ENCODE measurements around the gene APP.
"Not testable (repeated sequence)": the region's sequence is repeated elsewhere in the genome, so short reads cannot be mapped to it uniquely, and the experiment has no call there.

APP gene

DNA sequence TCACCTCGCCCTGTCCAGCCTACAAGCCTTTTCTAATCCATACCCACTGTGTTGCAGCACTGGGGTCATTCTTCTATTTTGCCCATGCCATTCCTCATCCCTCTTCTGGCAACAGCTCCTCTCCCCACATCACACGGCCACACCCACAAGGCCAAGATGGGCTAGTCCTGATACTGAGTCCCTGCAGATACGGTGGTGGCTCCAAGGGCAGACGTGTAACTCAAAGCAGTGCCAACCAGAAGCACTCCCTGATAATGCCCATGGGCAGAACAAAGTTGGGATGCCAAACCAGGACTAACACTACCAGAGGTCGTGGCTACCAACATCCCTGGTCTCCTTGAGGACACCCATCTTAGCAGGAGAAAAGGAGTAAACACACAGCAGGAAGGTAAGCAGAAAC, 64.8 kb downstream of the APP start:
- in situ Hi-C loops (cut with HindIII; ENCODE audit: low sequenced_read_pairs): no loop called here

- in situ Hi-C loops (cut with HindIII; ENCODE audit: low sequenced_read_pairs): no loop called here
Observed at GRCh38 chr21:26100573-26100972, 70.0 kb downstream of the APP start.

DNA sequence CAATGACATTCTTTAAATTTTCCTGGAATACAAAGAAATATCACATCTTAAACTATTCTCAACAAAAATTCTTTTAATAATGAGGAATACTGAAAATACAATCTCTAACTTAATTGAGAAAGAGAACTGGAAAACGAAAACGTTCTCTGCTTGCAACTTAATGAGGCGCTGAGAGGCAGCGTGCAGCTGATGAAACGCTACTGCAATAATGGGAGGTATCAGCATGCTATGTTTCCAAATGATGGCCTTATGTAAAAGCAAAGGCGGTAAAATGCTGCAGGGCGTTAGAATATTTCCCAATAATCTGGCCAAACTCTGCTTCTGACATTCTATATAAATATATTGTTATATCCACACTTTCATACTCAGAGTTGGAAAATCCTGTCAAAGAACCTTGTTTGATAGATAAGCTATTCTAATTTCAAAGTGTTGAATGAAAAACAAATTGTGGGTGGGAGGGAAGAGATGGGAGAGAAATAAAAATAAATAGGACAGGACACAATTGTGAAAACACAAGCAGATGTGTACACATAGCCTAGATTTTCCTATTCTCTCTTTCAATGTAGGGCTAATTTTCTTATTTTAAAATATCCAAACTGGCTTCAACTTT, 70.9 kb downstream of the APP start:
- in situ Hi-C loops (cut with HindIII; ENCODE audit: low sequenced_read_pairs): no loop called here

GRCh38 chr21:26098772-26099397, 71.7 kb downstream of the APP start:
- in situ Hi-C loops (cut with HindIII; ENCODE audit: low sequenced_read_pairs): no loop called here

DNA sequence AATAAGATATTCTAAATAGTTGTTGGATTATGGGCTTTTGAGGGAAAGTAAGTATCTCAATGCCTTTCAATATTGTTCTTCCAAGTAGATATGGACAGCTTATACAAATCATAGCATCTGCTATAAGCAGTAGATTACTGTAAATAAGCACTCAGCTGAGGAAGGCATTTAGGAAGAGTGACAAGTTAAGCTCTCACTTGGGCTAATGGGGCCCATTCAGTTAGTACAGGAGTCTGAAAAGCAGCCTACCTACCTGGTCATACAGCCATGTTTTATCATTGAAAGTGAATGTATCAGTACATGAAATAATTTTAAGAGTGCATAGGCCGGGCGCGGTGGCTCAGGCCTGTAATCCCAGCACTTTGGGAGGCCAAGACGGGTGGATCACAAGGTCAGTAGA, 73.1 kb downstream of the APP start:
- in situ Hi-C loops (cut with HindIII; ENCODE audit: low sequenced_read_pairs): no loop called here

DNA sequence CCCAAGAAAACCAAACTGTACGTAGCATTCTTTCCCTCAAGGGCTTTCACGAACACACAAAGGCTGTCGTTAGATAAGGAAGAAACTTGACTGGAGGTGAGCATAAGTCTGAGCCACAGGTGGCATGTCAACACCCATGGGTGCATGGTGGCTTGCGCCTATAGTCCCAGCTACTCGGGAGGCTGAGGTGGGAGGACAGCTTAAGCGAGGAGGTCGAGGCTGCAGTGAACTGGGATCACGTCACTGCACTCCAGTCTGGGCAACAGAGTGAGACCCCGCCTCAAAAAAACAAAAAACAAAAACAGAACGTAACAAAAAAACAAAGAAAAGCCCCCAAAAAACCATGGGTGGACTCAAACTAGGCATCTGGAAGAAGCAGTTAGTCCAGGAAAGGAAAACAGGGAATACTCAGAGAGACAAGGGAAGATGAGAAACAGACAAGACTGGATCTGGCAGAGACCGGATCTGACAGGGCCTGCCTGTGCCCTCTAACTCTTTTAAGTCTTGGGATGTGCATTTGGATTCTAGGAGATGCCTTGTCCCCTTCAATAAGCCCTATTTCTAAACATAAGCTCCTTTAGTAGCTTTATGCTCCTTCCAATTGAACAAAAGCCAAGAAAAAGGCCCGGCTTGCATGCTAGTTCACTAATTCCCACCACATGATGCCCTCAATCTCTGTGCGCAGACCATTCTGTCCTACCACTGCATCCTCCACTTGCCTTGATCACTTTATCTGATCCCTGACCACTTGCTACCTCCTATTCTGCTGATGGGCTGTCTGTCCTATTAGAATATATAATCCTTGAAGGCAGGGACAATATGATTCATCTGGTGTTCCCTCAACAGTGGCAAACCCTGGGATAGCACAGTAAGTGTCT, 73.8 kb downstream of the APP start:
- in situ Hi-C loops (cut with HindIII; ENCODE audit: low sequenced_read_pairs): no loop called here

DNA sequence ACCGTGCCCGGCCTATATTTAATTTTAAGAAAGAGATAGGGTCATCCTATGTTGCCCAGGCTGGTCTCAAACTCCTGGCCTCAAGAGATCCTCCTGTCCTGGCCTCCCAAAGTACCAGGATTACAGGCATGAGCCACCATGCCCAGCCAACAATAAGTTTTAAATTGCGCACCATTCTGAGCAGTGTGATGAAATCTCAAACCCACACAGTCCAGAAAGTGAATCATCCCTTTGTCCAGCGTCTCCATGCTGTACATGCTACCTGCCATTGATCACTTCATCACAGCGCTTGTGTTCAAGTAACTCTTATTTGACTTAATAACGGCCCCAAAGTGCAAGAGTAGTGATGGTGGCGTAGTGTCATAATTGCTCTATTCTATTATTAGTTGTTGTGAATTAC, 75.4 kb downstream of the APP start:
- in situ Hi-C loops (cut with HindIII; ENCODE audit: low sequenced_read_pairs): no loop called here

GRCh38 chr21:26093122-26093521, 77.4 kb downstream of the APP start:
- in situ Hi-C loops (cut with HindIII; ENCODE audit: low sequenced_read_pairs): no loop called here

- in situ Hi-C loops (cut with HindIII; ENCODE audit: low sequenced_read_pairs): no loop called here
Observed at GRCh38 chr21:26091480-26092018, 79.0 kb downstream of the APP start.

GRCh38 chr21:26089730-26090129, 80.8 kb downstream of the APP start:
- in situ Hi-C loops (cut with HindIII; ENCODE audit: low sequenced_read_pairs): no loop called here

GRCh38 chr21:26087223-26087918, 83.2 kb downstream of the APP start:
- in situ Hi-C loops (cut with HindIII; ENCODE audit: low sequenced_read_pairs): no loop called here

GRCh38 chr21:26085882-26086281, 84.7 kb downstream of the APP start:
- in situ Hi-C loops (cut with HindIII; ENCODE audit: low sequenced_read_pairs): no loop called here

DNA sequence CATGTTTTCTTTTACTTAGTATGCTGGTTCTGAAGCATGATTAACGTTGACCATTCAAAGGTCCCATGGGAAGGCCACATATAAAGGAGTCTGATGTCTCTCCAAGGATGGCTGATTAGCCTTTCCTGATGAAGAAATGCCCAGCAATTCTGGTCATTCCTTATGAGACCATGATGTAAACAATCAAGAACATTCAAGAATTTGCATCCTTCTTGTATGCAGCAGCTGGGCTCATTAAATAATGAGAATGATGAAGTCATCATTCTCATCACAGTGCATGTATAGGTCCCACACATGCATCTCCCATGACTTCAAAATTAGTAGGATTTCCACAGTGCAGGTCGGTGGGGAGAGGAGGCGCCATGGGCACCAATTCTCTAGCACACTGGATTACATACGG, 85.4 kb downstream of the APP start:
- in situ Hi-C loops (cut with HindIII; ENCODE audit: low sequenced_read_pairs): no loop called here

GRCh38 chr21:26082549-26082948, 88.0 kb downstream of the APP start:
- in situ Hi-C loops (cut with HindIII; ENCODE audit: low sequenced_read_pairs): no loop called here

GRCh38 chr21:26081175-26081760, 89.3 kb downstream of the APP start:
- in situ Hi-C loops (cut with HindIII; ENCODE audit: low sequenced_read_pairs): not testable (repeated sequence)

DNA sequence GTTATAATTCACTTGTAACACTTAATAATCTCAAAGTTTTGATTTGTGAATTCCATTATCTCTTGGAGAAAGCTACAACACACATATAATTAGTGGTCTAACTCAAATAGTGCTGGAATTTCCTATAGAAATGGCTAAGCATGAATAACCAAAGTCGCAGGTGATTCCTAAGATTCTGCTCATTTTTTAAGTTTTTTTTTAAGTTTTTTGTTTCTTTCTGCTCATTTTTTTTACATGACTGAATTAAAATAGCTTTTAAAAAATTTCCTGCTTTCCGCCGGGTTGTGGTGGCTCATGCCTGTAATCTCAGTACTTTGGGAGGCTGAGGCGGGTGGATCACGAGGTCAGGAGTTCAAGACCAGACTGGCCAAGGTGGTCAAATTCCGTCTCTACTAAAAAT, 90.4 kb downstream of the APP start:
- in situ Hi-C loops (cut with HindIII; ENCODE audit: low sequenced_read_pairs): no loop called here

DNA sequence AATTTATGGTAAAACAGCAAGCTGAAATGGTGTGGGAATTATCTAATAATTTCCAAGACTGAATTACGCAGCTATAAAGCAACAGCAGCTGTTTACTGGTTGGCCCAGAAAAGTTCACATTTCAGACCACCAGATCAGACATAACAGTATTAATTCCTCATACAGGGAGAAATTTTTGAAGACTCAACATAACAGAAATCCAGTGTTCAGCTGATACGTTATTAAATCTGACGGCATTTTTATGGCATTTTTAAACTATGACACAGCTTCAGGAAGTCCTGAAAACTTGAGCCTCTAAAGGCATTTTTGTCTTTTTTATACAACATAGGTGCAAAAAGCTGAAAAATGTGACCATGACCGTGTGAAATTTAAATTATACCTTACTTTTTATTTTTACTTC, 91.2 kb downstream of the APP start:
- in situ Hi-C loops (cut with HindIII; ENCODE audit: low sequenced_read_pairs): no loop called here

DNA sequence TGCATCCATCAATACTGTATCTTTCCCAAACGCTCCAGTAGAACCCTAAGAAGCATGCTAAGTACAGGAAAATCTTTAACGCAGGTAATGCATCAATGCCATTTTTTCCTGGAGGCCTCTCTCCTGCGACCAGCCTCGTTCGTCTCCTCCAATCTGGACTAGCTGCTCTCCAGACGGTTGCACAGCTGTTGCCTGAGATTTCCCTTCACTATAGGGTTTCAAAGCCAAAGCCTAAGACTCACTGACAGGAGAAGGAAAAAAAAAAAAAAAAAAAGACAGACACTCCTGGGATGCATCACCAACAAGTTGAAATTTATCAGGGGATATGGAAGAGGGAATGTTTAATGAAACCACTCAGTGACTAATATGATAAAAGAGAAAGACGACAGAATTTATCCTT, 93.0 kb downstream of the APP start:
- in situ Hi-C loops (cut with HindIII; ENCODE audit: low sequenced_read_pairs): no loop called here

DNA sequence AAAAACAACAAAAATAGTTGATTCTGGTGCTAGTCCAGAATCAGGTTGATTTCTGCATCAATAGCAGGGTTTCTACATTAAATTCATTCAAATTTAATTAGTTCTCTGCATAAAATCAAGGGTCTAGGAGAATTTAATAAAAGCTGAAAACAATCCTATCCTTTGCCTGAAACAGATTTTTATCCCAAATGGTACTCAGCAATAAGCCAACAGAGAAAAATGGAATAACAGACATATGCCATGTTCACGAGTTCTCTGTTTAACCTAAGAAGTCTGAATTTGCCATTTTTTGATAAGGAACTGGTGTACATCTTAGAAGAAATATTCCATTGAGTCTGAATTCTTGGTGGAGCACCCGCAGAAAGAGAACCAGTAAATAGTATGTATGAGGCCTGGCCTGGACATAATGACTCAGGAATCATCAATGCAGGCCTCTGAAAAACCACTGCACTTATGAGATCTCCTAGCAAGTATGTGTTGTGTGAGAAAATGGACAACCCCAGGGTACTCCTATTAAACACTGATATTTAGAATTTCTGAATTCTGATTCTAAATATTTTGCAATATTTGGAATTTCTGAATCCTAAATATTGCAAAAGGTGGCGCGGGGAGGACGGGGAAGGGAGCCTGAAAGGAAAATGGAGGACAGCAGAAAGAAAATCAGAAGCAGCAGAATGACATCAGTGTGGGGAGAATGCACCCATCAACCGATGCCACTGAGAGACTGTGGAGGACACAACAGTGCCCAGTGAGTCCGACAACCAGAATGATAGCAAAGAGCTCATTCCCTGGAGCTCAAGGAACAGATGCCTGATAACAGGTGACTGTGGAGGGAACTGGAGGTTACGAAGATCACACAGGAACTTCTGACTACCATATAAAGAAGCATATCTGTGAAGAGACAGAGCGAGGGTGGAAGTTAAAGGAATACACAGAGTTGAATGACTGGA, 97.6 kb downstream of the APP start:
- in situ Hi-C loops (cut with HindIII; ENCODE audit: low sequenced_read_pairs): no loop called here
